SK-N-SH (cell line): ENCODE measurements around the gene UPK1B. TPM values are rescaled to one million over a fixed set of nuclear protein-coding genes. Genes with fewer than 3 reads are reported as not detected.

Experiments used
- CTCF ChIA-PET: fragments of 300-600, 350-600 bp; formaldehyde crosslinking; extraction: SDS; loops from one replicate; lab custom pipeline; 2021; lab: Yijun Ruan, JAX
- POLR2A ChIA-PET: fragments of 350-600 bp; sonication (Branson Sonifier 250); formaldehyde crosslinking; extraction: SDS; loops from one replicate; lab custom pipeline; 2020; ENCODE audit warnings: antibody characterized with exemption, inconsistent platforms; lab: Yijun Ruan, JAX
- DNase-seq: peaks from one replicate; pipeline ENCODE4 v3.0.0; 2012
- H2AFZ ChIP-seq: fragments of 200-600 bp; sonication (generic); 2 replicates; pipeline ENCODE4 v1.8.1; 2016; ENCODE audit warnings: antibody characterized with exemption, mild to moderate bottlenecking, low read depth
- H3F3A ChIP-seq: fragments of 200-600 bp; sonication (generic); replicated peaks from 2 replicates; pipeline ENCODE3; 2016; ENCODE audit warnings: antibody characterized with exemption, mild to moderate bottlenecking; ENCODE audit not compliant: insufficient read depth
- H3K27ac ChIP-seq, 2 experiments: fragments of 200-500 bp in 1 of 2; fragments of 200-600 bp in 1 of 2; sonication (Bioruptor generic) in 1 of 2; sonication (generic), shearing (Covaris generic) in 1 of 2; 2 replicates each; pipeline versions ENCODE4 v1.5.1 to v1.6.1; 2014 to 2016; ENCODE audit warnings: low read depth in 2 of 2, inconsistent platforms in 1 of 2, low read length in 1 of 2, mild to moderate bottlenecking in 1 of 2, mixed read lengths in 1 of 2
- H3K27me3 ChIP-seq: fragments of 200-600 bp; sonication (generic), shearing (Covaris generic); 2 replicates; pipeline ENCODE4 v1.6.1; 2016; ENCODE audit warnings: mixed run types; ENCODE audit not compliant: insufficient read depth
- H3K36me3 ChIP-seq, 2 experiments: fragments of 200-500 bp in 1 of 2; fragments of 200-600 bp in 1 of 2; sonication (Bioruptor generic) in 1 of 2; sonication (generic) in 1 of 2; replicated peaks in 1 of 2; 2 replicates each; pipeline versions ENCODE3 to v1.5.1; 2014 to 2016; ENCODE audit warnings: low read length in 1 of 2, mild to moderate bottlenecking in 1 of 2; ENCODE audit not compliant: insufficient read depth in 2 of 2, control insufficient read depth in 1 of 2
- H3K4me1 ChIP-seq, 2 experiments: fragments of 200-500 bp in 1 of 2; fragments of 200-600 bp in 1 of 2; sonication (Bioruptor generic) in 1 of 2; sonication (generic), shearing (Covaris generic) in 1 of 2; 2 replicates each; pipeline versions ENCODE4 v1.5.1 to v1.6.1; 2014 to 2016; ENCODE audit warnings: low read depth in 1 of 2, low read length in 1 of 2, mixed run types in 1 of 2; ENCODE audit not compliant: insufficient read depth in 2 of 2, control insufficient read depth in 1 of 2
- H3K4me2 ChIP-seq: fragments of 200-600 bp; sonication (generic), shearing (Covaris generic); 2 replicates; pipeline ENCODE4 v1.6.1; 2017; ENCODE audit warnings: mixed run types
- H3K4me3 ChIP-seq, 2 experiments: fragments of 200-500 bp in 1 of 2; fragments of 200-600 bp in 1 of 2; sonication (Bioruptor generic) in 1 of 2; sonication (generic), shearing (Covaris generic) in 1 of 2; 2 replicates each; pipeline versions ENCODE4 v1.5.1 to v1.8.1; 2014 to 2016; ENCODE audit warnings: low read depth in 2 of 2, inconsistent platforms in 1 of 2, low read length in 1 of 2, mild to moderate bottlenecking in 1 of 2, mixed read lengths in 1 of 2, moderate library complexity in 1 of 2
- H3K79me2 ChIP-seq: fragments of 200-600 bp; sonication (generic); 2 replicates; pipeline ENCODE4 v1.8.1; 2017; ENCODE audit warnings: mild to moderate bottlenecking; ENCODE audit not compliant: insufficient read depth
- H3K9ac ChIP-seq: fragments of 200-600 bp; sonication (generic); 2 replicates; pipeline ENCODE4 v1.6.1; 2017; ENCODE audit warnings: mixed run types
- H3K9me2 ChIP-seq: fragments of 200-600 bp; sonication (generic); 2 replicates; pipeline ENCODE4 v1.6.1; 2017; ENCODE audit warnings: mixed run types
- H3K9me3 ChIP-seq: fragments of 200-600 bp; sonication (generic); 2 replicates; pipeline ENCODE4 v1.6.1; 2017; ENCODE audit warnings: mixed run types, mild to moderate bottlenecking, moderate library complexity
- H4K20me1 ChIP-seq: fragments of 200-600 bp; sonication (generic); 2 replicates; pipeline ENCODE4 v1.6.1; 2017; ENCODE audit warnings: mild to moderate bottlenecking, mixed run types; ENCODE audit not compliant: insufficient read depth
- CHD2 ChIP-seq: fragments of 150-350 bp; IDR thresholded peaks from 2 replicates; pipeline ENCODE4 v1.6.1; 2018; ENCODE audit warnings: low read length; ENCODE audit not compliant: partially characterized antibody
- ELF1 ChIP-seq: IDR thresholded peaks from 2 replicates; pipeline ENCODE4 v1.4.0; 2012
- EP300 ChIP-seq, 2 experiments: IDR thresholded peaks; 2 replicates each; pipeline versions ENCODE4 v1.4.0 to v1.6.1; 2012; ENCODE audit warnings: borderline replicate concordance in 1 of 2, low read depth in 1 of 2, low read length in 1 of 2
- EZH2phosphoT487 ChIP-seq: fragments of 200-600 bp; sonication (generic); IDR thresholded peaks from 2 replicates; pipeline ENCODE4 v1.6.1; 2017; ENCODE audit warnings: low read depth, mixed run types, mild to moderate bottlenecking, antibody characterized with exemption, moderate library complexity, borderline replicate concordance
- MEF2A ChIP-seq: IDR thresholded peaks from 2 replicates; pipeline ENCODE4 v1.4.0; 2012; ENCODE audit warnings: low read depth, borderline replicate concordance
- MXI1 ChIP-seq: IDR thresholded peaks from 2 replicates; pipeline ENCODE4 v1.6.1; 2012; ENCODE audit warnings: mild to moderate bottlenecking, low read depth, low read length, improper control_type of control experiment
- RAD21 ChIP-seq: IDR thresholded peaks from 2 replicates; pipeline ENCODE4 v1.6.1; 2012; ENCODE audit warnings: mild to moderate bottlenecking, low read length
- REST ChIP-seq: IDR thresholded peaks from 2 replicates; pipeline ENCODE4 v1.6.1; 2012; ENCODE audit warnings: mild to moderate bottlenecking, low read depth, low read length, moderate library complexity
- SIN3A ChIP-seq: IDR thresholded peaks from 2 replicates; pipeline ENCODE4 v1.6.1; 2012; ENCODE audit warnings: low read depth, mild to moderate bottlenecking, low read length, moderate library complexity, borderline replicate concordance
- SMC3 ChIP-seq: IDR thresholded peaks from 2 replicates; pipeline ENCODE4 v1.6.1; 2012; ENCODE audit warnings: low read depth, low read length, improper control_type of control experiment
- TAF1 ChIP-seq: IDR thresholded peaks from 2 replicates; pipeline ENCODE4 v1.6.1; 2012; ENCODE audit warnings: low read depth, mild to moderate bottlenecking, low read length, moderate library complexity, borderline replicate concordance
- TEAD4 ChIP-seq: IDR thresholded peaks from 2 replicates; pipeline ENCODE4 v1.4.0; 2012; ENCODE audit warnings: mild to moderate bottlenecking, borderline replicate concordance; ENCODE audit not compliant: insufficient read depth
- YY1 ChIP-seq: IDR thresholded peaks from 2 replicates; pipeline ENCODE4 v1.4.0; 2012; ENCODE audit warnings: low read depth, mild to moderate bottlenecking
- WGBS: methylation state at CpG from one replicate; pipeline ENCODE4 v1.1.6; 2017; ENCODE audit warnings: low lambda C conversion rate; 5-methylcytosine and 5-hydroxymethylcytosine counted together
- polyA plus RNA-seq, 3 experiments: library from polyadenylated mRNA; depleted of rRNA; stranded (reverse); fragments of >200 nt; gene quantifications; 2 replicates each; pipeline ENCODE4 v1.2.3, GENCODE V29; 2012
- TF ChIP-seq, protein P1 (sequence below): fragments of 150-350 bp; IDR thresholded peaks from 2 replicates; pipeline ENCODE4 v1.6.1; 2016; ENCODE audit warnings: mild to moderate bottlenecking, low read depth, low read length
- TF ChIP-seq, protein P2 (sequence below): IDR thresholded peaks from 2 replicates; pipeline ENCODE4 v1.4.0; 2012; ENCODE audit warnings: low read depth, borderline replicate concordance

UPK1B gene
- polyA plus RNA-seq, 1 of the 3 experiments (the other 2 are of a cell fraction), result not detected

DNA sequence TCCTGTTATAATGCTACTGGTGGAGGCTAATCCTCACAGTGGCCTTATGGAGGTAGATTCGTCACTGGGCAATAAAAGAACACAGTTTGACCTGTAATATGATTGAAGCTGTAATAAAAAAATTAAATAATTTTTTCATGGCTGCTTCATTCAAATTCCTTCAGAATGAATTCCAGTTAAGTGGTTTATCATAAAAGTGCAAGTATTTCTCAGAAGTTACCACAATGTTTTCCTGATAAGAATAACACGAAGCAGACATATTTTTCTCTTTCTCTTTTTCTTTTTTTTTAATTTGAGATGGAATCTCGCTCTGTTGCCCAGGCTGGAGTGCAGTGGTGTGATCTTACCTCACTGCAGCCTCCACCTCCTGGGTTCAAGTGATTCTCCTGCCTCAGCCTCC lies 51.7 kb downstream of the UPK1B start (continued):
- TF ChIP-seq REST (no peak), CHD2 (no peak), SIN3A (no peak), MEF2A (no peak), EZH2phosphoT487 (no peak)

GRCh38 chr3:119227070-119227850 lies 53.9 kb downstream of the UPK1B start:
- DNase-seq, result no peak
- Histone ChIP-seq H3K4me3 (no peak overlapping the region), H3K79me2 (peaks cover 7% of the 10 kb centered on the region; the same call in 1 of the 2 replicates), H3K9me3 (no peaks in the 10 kb centered on the region), H3F3A (no peaks in the 10 kb centered on the region), H3K27ac (no peak overlapping the region; a peak in 1 of 4 replicates), H3K4me2 (no peak overlapping the region), H3K9me2 (no peaks in the 10 kb centered on the region), H2AFZ (no peak overlapping the region), H3K36me3 (peaks cover 34 to 86% of the 10 kb centered on the region in 2 experiments), H3K4me1 (peaks cover 0 to 2% of the 10 kb centered on the region in 2 experiments; a peak in 1 of 4 replicates), H3K9ac (no peak overlapping the region), H4K20me1 (no peaks in the 10 kb centered on the region), H3K27me3 (no peaks in the 10 kb centered on the region)
- POLR2A ChIA-PET, result no interaction called here
- CTCF ChIA-PET, result interaction anchor here (2.1 kb wide), 1 partner anchor 14 kb away, joined by 6 read pairs; no protein-coding TSS in a partner anchor
- WGBS, result 80% methylated on average over 6 of the region's 6 CpGs
- TF ChIP-seq EP300 (IDR thresholded peaks at IDR 0.05; ENCODE audit: borderline replicate concordance in 1 of 2, low read depth in 1 of 2, low read length in 1 of 2), result no peak
- TF ChIP-seq SMC3, result no peak

GRCh38 chr3:119228373-119229145 lies 55.2 kb downstream of the UPK1B start:
- 97% methylated on average over 2 of the region's 2 CpGs for WGBS
- Histone ChIP-seq H3K9me2 (no peaks in the 10 kb centered on the region), H3F3A (no peaks in the 10 kb centered on the region), H3K4me1 (peaks cover 0 to 2% of the 10 kb centered on the region in 2 experiments; a peak in 1 of 4 replicates), H3K36me3 (peaks cover 43 to 84% of the 10 kb centered on the region in 2 experiments), H3K9me3 (no peaks in the 10 kb centered on the region), H3K4me2 (no peak overlapping the region), H3K27me3 (no peaks in the 10 kb centered on the region), H3K4me3 (no peak overlapping the region), H3K27ac (no peak overlapping the region), H3K79me2 (peaks cover 7% of the 10 kb centered on the region; the same call in 1 of the 2 replicates), H3K9ac (no peak overlapping the region), H4K20me1 (no peaks in the 10 kb centered on the region), H2AFZ (no peak overlapping the region)
- ChIA-PET CTCF (no interaction called here), POLR2A (no interaction called here)
- no peak for DNase-seq
- TF ChIP-seq, protein P1, sequence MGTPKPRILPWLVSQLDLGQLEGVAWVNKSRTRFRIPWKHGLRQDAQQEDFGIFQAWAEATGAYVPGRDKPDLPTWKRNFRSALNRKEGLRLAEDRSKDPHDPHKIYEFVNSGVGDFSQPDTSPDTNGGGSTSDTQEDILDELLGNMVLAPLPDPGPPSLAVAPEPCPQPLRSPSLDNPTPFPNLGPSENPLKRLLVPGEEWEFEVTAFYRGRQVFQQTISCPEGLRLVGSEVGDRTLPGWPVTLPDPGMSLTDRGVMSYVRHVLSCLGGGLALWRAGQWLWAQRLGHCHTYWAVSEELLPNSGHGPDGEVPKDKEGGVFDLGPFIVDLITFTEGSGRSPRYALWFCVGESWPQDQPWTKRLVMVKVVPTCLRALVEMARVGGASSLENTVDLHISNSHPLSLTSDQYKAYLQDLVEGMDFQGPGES, result no peak
- no peak for TF ChIP-seq MXI1
- no peak for TF ChIP-seq EZH2phosphoT487
- TF ChIP-seq, protein P2, sequence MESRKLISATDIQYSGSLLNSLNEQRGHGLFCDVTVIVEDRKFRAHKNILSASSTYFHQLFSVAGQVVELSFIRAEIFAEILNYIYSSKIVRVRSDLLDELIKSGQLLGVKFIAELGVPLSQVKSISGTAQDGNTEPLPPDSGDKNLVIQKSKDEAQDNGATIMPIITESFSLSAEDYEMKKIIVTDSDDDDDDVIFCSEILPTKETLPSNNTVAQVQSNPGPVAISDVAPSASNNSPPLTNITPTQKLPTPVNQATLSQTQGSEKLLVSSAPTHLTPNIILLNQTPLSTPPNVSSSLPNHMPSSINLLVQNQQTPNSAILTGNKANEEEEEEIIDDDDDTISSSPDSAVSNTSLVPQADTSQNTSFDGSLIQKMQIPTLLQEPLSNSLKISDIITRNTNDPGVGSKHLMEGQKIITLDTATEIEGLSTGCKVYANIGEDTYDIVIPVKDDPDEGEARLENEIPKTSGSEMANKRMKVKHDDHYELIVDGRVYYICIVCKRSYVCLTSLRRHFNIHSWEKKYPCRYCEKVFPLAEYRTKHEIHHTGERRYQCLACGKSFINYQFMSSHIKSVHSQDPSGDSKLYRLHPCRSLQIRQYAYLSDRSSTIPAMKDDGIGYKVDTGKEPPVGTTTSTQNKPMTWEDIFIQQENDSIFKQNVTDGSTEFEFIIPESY, result no peak
- TF ChIP-seq TEAD4, result no peak
- no peak for TF ChIP-seq SMC3
- TF ChIP-seq ELF1, result no peak
- TF ChIP-seq TAF1, result no peak
- TF ChIP-seq YY1, result no peak
- TF ChIP-seq RAD21, result no peak
